Measurements from ENCODE around the gene LY86.
A peak's percentile ranks its signal among the peaks of the same experiment; 100 is the strongest.
"Not testable (repeated sequence)": the region's sequence is repeated elsewhere in the genome, so short reads cannot be mapped to it uniquely, and the experiment has no call there.

The LY86 gene

GRCh38 chr6:6596529-6597328 is 8.2 kb downstream of the LY86 start:
- DNase-seq, result peak; percentile 25

- no peak for DNase-seq
Measured at GRCh38 chr6:6597682-6598081, 9.2 kb downstream of the LY86 start.

- DNase-seq, result no peak
Measured at GRCh38 chr6:6599468-6599873, 11.0 kb downstream of the LY86 start.

GRCh38 chr6:6600875-6601274 is 12.4 kb downstream of the LY86 start:
- no peak for DNase-seq

- DNase-seq, result no peak
Measured at GRCh38 chr6:6602262-6602661, 13.7 kb downstream of the LY86 start.

GRCh38 chr6:6603317-6603716 is 14.8 kb downstream of the LY86 start:
- no peak for DNase-seq

- no peak for DNase-seq
Measured at GRCh38 chr6:6604015-6604414, 15.5 kb downstream of the LY86 start.

GRCh38 chr6:6604566-6604965 is 16.0 kb downstream of the LY86 start:
- no peak for DNase-seq

GRCh38 chr6:6605873-6606272 is 17.4 kb downstream of the LY86 start:
- no peak for DNase-seq

GRCh38 chr6:6606391-6607030 is 18.0 kb downstream of the LY86 start:
- not testable (repeated sequence) for DNase-seq

- DNase-seq, result no peak
Measured at GRCh38 chr6:6609450-6609849, 20.9 kb downstream of the LY86 start.

- peak; percentile 54 for DNase-seq
Measured at GRCh38 chr6:6610031-6610591, 21.6 kb downstream of the LY86 start.

GRCh38 chr6:6611486-6611885 is 23.0 kb downstream of the LY86 start:
- DNase-seq, result peak; percentile 20

GRCh38 chr6:6612308-6612707 is 23.8 kb downstream of the LY86 start:
- no peak for DNase-seq

- not testable (repeated sequence) for DNase-seq
Measured at GRCh38 chr6:6613103-6613718, 24.7 kb downstream of the LY86 start.

- peak; percentile 50 for DNase-seq
Measured at GRCh38 chr6:6614096-6614982, 25.8 kb downstream of the LY86 start.

- DNase-seq, result peak; percentile 18
Measured at GRCh38 chr6:6614983-6615349, 26.4 kb downstream of the LY86 start.

GRCh38 chr6:6616656-6617055 is 28.1 kb downstream of the LY86 start:
- no peak for DNase-seq

GRCh38 chr6:6619021-6619794 is 30.7 kb downstream of the LY86 start:
- no peak for DNase-seq

GRCh38 chr6:6620766-6621425 is 32.4 kb downstream of the LY86 start:
- no peak for DNase-seq

- DNase-seq, result no peak
Measured at GRCh38 chr6:6622501-6622900, 34.0 kb downstream of the LY86 start.
